Measurements from ENCODE around the gene APOO. TPM values are rescaled to one million over a fixed set of nuclear protein-coding genes. Genes with fewer than 3 reads are reported as not detected.

The APOO gene
- total and polyA plus RNA-seq, 2 of the 13 experiments (the other 11 are each of a cell fraction or from before 2014, with no cell fraction given), result 9.7 to 22.1 TPM

DNA sequence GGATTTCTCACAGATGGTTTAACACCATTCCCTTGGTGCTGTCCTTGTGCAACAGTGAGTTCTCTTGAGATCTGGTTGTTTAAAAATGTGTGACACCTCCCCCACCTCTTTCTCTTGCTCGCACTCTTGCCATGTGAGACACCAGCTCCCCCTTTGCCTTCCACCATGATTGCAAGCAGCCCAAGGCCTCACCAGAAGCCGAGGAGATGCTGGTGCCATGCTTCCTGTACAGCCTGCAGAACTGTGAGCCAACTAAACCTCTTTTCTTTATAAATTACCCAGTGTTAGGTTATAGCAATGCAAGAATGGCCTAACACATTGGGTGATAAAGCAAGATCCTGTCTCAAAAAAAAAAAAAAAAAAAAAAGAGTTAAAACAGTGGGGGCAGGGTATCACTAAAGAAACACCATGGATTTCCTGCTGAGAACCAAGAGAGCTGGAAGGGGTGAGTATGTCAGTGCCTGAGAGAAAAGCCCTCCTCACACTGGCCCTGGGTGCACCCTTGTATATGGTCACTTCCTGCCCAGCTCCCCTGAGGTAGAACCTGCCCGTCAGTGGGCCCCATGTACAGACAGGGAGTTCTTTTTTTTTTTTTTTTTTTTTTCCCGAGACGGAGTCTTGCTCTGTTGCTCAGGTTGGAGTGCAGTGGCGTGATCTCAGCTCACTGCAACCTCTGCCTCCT, 46.4 kb downstream of the APOO start:
- CTCF ChIA-PET (ENCODE audit: low intra/inter-chr PET ratio, low total read pairs), result no interaction called here
- no peak overlapping the region for H2AFZ ChIP-seq (ENCODE audit: low read length)
- no peaks in the 10 kb centered on the region for H3K79me2 ChIP-seq (ENCODE audit: insufficient read depth, low read length)
- in situ Hi-C loops (cut with HindIII; ENCODE audit: extremely low pct_ligation_motif_present, low pct_unique_long_range_greater_than_20kb) (no loop called here), intact Hi-C loops (cut with micrococcal nuclease; ENCODE audit: unreplicated experiment) (no loop called here)
- FAIRE-seq (no peak), DNase-seq (ENCODE audit: low spot score) (no peak), ATAC-seq (no peak)
- H3K4me2 ChIP-seq (ENCODE audit: low read depth, low read length), result no peak overlapping the region
- H4K20me1 ChIP-seq (ENCODE audit: insufficient read depth, low read length), result no peaks in the 10 kb centered on the region
- H3K27ac ChIP-seq (ENCODE audit: extremely low read length, insufficient read depth, low read length), result no peak overlapping the region
- WGBS (ENCODE audit: low lambda C conversion rate), result 99% methylated on average over 6 of the region's 6 CpGs
- no peaks in the 10 kb centered on the region for H3K27me3 ChIP-seq (ENCODE audit: control insufficient read depth in 1 of 2, insufficient read depth in 2 of 2, low read length in 2 of 2)
- POLR2A ChIA-PET, result no interaction called here
- peaks cover 12% of the 10 kb centered on the region for H3K4me1 ChIP-seq (ENCODE audit: insufficient read depth, low read length)
- no peak overlapping the region for H3K4me3 ChIP-seq (replicated peaks in 1 of 3; ENCODE audit: insufficient read depth in 1 of 3, low read depth in 2 of 3, low read length in 3 of 3)
- H3K9ac ChIP-seq (ENCODE audit: insufficient read depth, low read depth, low read length), result no peak overlapping the region
- BruUV-seq (replicated peaks), result no TSS peak
- H3K9me3 ChIP-seq (ENCODE audit: low read length), result no peaks in the 10 kb centered on the region
- no peaks in the 10 kb centered on the region for H3K36me3 ChIP-seq (replicated peaks in 1 of 2; ENCODE audit: control insufficient read depth in 1 of 2, insufficient read depth in 2 of 2, low read length in 2 of 2)
- TF ChIP-seq, protein P1, sequence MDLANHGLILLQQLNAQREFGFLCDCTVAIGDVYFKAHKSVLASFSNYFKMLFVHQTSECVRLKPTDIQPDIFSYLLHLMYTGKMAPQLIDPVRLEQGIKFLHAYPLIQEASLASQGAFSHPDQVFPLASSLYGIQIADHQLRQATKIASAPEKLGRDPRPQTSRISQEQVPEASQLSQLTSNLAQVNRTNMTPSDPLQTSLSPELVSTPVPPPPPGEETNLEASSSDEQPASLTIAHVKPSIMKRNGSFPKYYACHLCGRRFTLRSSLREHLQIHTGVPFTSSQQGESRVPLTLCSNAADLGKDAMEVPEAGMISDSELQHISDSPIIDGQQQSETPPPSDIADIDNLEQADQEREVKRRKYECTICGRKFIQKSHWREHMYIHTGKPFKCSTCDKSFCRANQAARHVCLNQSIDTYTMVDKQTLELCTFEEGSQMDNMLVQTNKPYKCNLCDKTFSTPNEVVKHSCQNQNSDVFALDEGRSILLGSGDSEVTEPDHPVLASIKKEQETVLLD (CRISPR knock-in tag; IDR thresholded peaks at IDR 0.05; ENCODE audit: low read depth), result no peak
- no peak for TF ChIP-seq NFAT5 (CRISPR knock-in tag; IDR thresholded peaks at IDR 0.05)
- TF ChIP-seq EHMT2 (IDR thresholded peaks at IDR 0.05; ENCODE audit: borderline replicate concordance, low read depth, low read length), result no peak
- no peak for TF ChIP-seq SRSF1 (optimal IDR thresholded peaks at IDR 0.05; ENCODE audit: low read depth, low read length)
- no peak for TF ChIP-seq ZNF329 (CRISPR knock-in tag; IDR thresholded peaks at IDR 0.05; ENCODE audit: low read depth)
- no peak for TF ChIP-seq TBL1XR1 (IDR thresholded peaks at IDR 0.05; ENCODE audit: borderline replicate concordance, low read length, partially characterized antibody)
- TF ChIP-seq RAD51 (IDR thresholded peaks at IDR 0.05; ENCODE audit: borderline replicate concordance), result no peak
- TF ChIP-seq SALL1 (CRISPR knock-in tag; IDR thresholded peaks at IDR 0.05), result no peak
- TF ChIP-seq ZNF326 (CRISPR knock-in tag; IDR thresholded peaks at IDR 0.05; ENCODE audit: borderline replicate concordance), result no peak
- TF ChIP-seq RCOR2 (CRISPR knock-in tag; IDR thresholded peaks at IDR 0.05), result no peak
- TF ChIP-seq HNRNPUL1 (IDR thresholded peaks at IDR 0.05; ENCODE audit: low read depth, low read length), result no peak
- no peak for TF ChIP-seq CHD2 (IDR thresholded peaks at IDR 0.05; ENCODE audit: low read depth, low read length)
- no peak for TF ChIP-seq DMAP1 (CRISPR knock-in tag; IDR thresholded peaks at IDR 0.05)
- TF ChIP-seq, protein P2, sequence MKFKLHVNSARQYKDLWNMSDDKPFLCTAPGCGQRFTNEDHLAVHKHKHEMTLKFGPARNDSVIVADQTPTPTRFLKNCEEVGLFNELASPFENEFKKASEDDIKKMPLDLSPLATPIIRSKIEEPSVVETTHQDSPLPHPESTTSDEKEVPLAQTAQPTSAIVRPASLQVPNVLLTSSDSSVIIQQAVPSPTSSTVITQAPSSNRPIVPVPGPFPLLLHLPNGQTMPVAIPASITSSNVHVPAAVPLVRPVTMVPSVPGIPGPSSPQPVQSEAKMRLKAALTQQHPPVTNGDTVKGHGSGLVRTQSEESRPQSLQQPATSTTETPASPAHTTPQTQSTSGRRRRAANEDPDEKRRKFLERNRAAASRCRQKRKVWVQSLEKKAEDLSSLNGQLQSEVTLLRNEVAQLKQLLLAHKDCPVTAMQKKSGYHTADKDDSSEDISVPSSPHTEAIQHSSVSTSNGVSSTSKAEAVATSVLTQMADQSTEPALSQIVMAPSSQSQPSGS (CRISPR knock-in tag; IDR thresholded peaks at IDR 0.05), result no peak
- TF ChIP-seq, protein P3, sequence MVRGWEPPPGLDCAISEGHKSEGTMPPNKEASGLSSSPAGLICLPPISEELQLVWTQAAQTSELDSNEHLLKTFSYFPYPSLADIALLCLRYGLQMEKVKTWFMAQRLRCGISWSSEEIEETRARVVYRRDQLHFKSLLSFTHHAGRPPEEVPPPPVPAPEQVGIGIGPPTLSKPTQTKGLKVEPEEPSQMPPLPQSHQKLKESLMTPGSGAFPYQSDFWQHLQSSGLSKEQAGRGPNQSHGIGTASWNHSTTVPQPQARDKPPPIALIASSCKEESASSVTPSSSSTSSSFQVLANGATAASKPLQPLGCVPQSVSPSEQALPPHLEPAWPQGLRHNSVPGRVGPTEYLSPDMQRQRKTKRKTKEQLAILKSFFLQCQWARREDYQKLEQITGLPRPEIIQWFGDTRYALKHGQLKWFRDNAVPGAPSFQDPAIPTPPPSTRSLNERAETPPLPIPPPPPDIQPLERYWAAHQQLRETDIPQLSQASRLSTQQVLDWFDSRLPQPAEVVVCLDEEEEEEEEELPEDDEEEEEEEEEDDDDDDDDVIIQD (CRISPR knock-in tag; IDR thresholded peaks at IDR 0.05; ENCODE audit: low read depth), result no peak
- TF ChIP-seq PRMT3 (CRISPR knock-in tag; IDR thresholded peaks at IDR 0.05; ENCODE audit: borderline replicate concordance, low read depth), result no peak
